GM19239 (cell line): Measurements from ENCODE around the gene LDB2.

Experiments
- DNase-seq: peaks from one replicate; pipeline ENCODE4 v3.0.0; 2011; ENCODE audit warnings: low spot score; ENCODE audit not compliant: insufficient read length
- FAIRE-seq: peaks from 2 replicates; lab custom pipeline; 2011; peaks lifted over from hg19 to GRCh38; lab: Jason Lieb, UNC

Gene LDB2

GRCh38 chr4:16765546-16765945 lies 132.9 kb downstream of the LDB2 start:
- no peak for FAIRE-seq
- DNase-seq: no peak

DNA sequence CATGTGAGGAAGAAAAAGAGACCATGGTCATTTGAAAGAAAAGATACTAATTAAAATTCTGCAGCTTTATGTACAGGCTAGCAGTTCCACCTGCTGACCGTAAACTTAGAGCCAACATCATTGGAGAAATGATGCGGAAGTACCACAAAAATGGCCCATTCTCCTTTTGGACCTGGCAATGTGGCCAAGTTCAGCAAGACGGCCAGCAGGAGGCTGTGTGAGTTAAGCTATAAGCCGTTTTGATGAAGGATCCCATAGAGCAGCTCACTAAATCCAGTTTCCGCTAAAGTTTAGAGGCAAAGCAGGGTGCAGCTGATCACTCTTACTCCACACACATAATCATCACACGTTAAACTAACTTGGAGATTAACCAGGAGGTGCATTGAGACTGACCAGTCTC lies 133.8 kb downstream of the LDB2 start:
- DNase-seq (no peak), FAIRE-seq (no peak)

GRCh38 chr4:16760617-16761363 lies 137.7 kb downstream of the LDB2 start:
- FAIRE-seq (no peak), DNase-seq (no peak)

GRCh38 chr4:16759931-16760582 lies 138.4 kb downstream of the LDB2 start:
- DNase-seq: no peak

GRCh38 chr4:16758816-16759215 lies 139.6 kb downstream of the LDB2 start:
- FAIRE-seq (no peak), DNase-seq (no peak)

More at GRCh38 chr4:16759931-16760582, 138.4 kb downstream of the LDB2 start:
- FAIRE-seq: no peak

DNA sequence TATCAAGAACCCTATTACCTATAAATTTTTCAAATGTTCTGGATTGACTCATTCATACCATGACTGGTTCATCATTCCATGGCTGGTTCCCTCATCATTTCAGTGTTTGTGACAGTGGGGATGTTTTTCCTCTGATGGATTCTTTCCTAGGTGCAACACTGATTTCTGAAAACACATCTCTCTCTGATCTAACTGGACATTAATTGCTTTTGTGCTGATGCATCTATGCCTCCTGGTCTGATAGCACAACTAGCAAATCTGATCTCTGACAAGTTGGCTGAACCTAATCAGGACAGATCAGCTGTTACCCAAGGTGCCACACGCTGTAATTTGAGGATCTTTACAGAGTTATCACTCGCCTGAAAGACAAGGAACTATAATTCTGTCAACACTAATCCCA lies 140.2 kb downstream of the LDB2 start:
- DNase-seq: no peak
- no peak for FAIRE-seq

- DNase-seq: no peak
- no peak for FAIRE-seq
These were observed 141.3 kb downstream of the LDB2 start for GRCh38 chr4:16757080-16757521.

DNA sequence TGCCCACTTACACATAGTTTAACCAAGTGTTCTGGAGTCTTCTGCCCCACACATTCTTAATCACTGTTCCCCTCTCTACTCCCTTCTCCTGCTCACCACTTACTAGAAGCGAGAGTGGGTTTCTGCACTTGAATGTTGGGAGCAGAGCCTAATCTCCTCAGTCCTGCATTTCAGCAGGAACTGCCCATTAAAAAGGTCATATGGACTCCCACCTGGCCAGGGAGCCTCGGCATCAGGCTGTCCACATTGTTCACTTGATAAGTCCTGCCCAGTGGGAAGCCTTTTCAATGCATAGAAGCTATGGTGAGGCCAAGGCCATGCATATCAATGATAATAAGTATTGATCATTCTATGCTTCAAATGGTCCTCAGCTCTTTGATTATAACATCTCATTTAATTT lies 144.3 kb downstream of the LDB2 start:
- FAIRE-seq (no peak), DNase-seq (no peak)

DNA sequence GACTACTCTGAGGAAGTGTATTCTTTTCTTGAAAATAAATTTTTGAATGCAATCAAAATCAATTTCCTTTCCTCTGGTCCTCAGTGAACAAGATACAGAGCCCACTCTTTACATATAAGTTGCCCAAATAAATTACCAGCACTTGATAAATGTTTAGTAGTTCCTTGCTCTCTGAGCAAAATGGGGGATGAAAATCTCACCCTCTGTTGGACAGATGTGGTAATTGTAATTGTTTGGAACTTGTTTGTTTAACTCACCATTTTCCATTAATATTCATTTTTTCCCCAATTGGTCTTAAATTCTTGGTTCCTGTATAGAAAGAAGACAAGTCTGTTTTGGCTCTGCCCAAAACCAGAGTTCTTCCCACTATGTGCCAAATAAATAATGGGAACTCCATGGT lies 146.3 kb downstream of the LDB2 start:
- no peak for DNase-seq
- FAIRE-seq: no peak

GRCh38 chr4:16750882-16751642 lies 147.4 kb downstream of the LDB2 start:
- FAIRE-seq: no peak
- no peak for DNase-seq

GRCh38 chr4:16750216-16750615 lies 148.2 kb downstream of the LDB2 start:
- DNase-seq (no peak), FAIRE-seq (no peak)

- DNase-seq (no peak), FAIRE-seq (no peak)
These were observed 152.6 kb downstream of the LDB2 start for GRCh38 chr4:16745887-16746286.

DNA sequence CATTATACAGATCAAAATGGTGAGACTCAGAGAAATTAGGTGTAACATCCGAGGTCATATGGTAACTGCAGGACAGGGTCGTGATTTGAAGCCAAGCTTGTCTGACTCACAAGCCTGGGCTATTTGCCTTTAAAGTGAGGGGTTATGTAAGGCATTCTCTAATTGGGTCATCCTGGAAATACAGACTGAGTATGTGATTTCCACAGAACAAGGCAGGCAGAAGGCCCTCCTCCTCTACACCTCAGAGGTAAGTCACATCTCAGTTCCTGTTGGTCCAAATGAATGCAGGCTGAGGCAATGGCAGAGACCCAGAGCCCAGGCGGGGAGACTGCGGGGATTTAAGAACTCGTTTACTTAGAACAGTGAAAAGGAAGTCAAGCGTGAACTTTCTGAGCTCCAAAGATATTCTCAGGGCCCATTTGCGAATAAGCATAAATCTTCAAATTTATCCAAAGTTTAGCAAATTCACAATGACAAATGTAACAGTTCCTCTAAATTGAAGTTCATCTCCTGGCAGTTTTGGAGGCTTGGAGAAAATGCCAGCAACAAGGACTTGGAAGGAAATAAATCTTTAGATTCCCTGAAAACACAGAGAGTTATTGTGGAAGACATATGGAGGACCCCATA lies 153.3 kb downstream of the LDB2 start:
- no peak for FAIRE-seq
- DNase-seq: no peak

DNA sequence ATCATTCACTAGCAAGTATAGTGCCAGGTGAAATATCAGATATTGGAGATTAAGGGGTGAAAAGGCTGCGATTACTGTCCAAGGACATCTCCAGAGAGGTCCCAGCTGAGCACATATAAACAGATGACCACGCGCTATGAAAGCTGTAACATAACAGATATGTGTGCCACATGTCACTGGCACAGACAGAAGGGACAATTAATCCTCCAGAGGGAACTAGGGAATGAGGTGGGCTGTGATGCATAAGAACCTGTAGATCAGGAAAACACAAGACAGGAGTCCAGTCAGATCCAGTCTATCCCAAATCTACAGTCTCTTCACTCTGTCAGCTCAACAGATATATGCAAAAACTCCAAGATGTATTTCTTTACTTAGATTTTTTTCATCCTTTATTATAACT lies 157.2 kb downstream of the LDB2 start:
- no peak for FAIRE-seq
- no peak for DNase-seq

DNA sequence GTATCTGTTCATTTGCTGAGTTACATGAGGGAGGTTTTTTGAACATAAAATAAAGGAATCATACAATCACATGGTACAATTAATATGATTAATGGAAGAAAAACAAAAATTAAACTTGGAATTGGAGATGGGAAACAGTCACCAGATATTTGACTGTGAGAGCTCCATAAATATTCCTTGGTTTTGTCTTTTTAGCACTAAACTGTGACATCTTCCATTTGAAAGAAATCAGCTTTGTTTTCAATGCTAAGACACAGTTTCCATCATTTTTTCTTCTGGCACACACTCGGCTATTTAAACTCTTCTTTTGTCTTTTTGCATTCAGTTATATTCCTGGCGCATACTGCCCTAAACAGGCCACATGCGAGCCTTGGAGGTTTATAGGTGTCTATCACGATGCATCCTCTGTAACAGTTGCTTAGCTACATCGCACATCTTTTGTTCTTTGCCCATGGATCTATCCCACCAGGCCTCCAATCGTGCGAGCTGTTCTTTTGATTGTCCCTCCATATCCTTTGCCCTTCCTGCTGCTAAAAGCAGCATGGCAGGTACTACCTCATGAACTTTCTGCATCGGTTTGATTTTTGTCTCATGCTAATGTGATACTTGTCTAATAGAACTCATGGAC lies 158.3 kb downstream of the LDB2 start:
- no peak for FAIRE-seq
- DNase-seq: no peak

DNA sequence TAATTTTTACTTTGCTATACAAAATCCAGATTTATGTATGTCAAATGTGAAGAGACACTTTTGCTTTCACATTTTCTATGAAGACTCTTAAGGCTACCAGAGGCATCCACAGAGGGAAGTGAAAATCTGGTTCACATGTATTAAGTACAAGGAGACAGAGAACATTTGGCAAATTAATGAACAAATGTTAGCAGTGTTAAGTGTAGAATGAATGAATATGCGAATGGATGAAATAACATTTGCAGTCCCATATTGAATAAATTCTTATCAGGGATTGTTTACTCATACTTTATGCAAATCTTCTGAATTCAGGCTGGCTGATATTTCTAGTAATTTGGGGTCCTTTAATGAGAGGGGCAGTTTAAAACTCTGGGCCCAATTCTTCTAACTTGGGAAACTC lies 159.9 kb downstream of the LDB2 start:
- no peak for DNase-seq
- no peak for FAIRE-seq

- DNase-seq: no peak
- FAIRE-seq: no peak
These were observed 164.9 kb downstream of the LDB2 start for GRCh38 chr4:16733509-16733908.

GRCh38 chr4:16732741-16733140 lies 165.7 kb downstream of the LDB2 start:
- FAIRE-seq (no peak), DNase-seq (no peak)

DNA sequence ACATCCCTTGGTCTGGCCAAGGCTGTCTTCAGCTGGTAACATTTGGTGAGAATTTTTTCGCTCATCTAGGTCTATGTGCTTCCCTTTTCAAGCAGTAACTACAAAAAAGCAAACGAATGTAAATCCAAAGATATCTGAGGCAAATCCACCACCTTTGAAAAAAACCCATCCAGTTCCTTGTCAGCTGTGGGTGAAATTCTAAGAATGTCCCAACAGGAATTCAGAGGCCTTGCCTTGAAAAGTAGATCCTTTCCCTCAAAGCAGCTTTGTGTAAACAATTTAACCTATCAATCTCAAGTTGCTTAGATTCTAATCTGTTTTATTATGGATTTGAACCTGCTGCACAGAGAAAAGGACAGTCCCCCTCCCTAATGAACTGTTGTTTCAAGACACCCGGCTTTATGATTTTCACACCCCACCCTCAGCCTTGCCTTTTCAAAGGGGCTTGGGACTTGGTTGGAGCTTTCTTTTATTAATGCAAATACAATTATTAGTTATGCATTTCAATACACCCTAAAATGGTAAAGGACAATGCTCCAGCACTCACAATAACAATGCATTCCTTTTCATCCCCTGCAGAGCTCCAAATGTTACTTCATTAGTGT lies 166.6 kb downstream of the LDB2 start:
- FAIRE-seq (no peak), DNase-seq (no peak)
